Panc1 (cell line): Measurements from ENCODE around the gene B9D1. TPM values are rescaled to one million over a fixed set of nuclear protein-coding genes. Genes with fewer than 3 reads are reported as not detected.

Source experiments
- ATAC-seq: fragments of 200-7000 bp; cut with Tn5 transposase; 2 replicates; pipeline ENCODE4 v1.9.1; 2020; ENCODE audit warnings: mild to moderate bottlenecking, moderate library complexity
- BruUV-seq: library from RNA; stranded (reverse); fragments of 400-500 nt; replicated peaks from 2 replicates; lab custom pipeline; 2021; lab: Mats Ljungman, UMichigan
- CTCF ChIA-PET: fragments of 300-600 bp; sonication (Branson Sonifier 250); formaldehyde crosslinking; loops from one replicate; lab custom pipeline; 2022; ENCODE audit warnings: antibody characterized with exemption; lab: Charles Lee
- POLR2A ChIA-PET: fragments of 300-600 bp; sonication (Branson Sonifier 250); formaldehyde crosslinking; loops from one replicate; lab custom pipeline; 2022; ENCODE audit warnings: antibody characterized with exemption; lab: Charles Lee
- DNase-seq: peaks from one replicate; pipeline ENCODE4 v3.0.0-alpha.2; 2010; ENCODE audit warnings: low read depth, low spot score
- H3K27ac ChIP-seq: 2 replicates; pipeline ENCODE4 v1.5.1; 2011; ENCODE audit warnings: mild to moderate bottlenecking, low read length, inconsistent platforms
- H3K27me3 ChIP-seq: fragments of 200-500 bp; sonication (Bioruptor generic); 2 replicates; pipeline ENCODE4 v1.6.0; 2014; ENCODE audit warnings: low read length, inconsistent platforms; ENCODE audit not compliant: control insufficient read depth, insufficient read depth
- H3K36me3 ChIP-seq: fragments of 200-500 bp; sonication (Bioruptor generic); 2 replicates; pipeline ENCODE4 v1.5.1; 2014; ENCODE audit warnings: inconsistent platforms, mild to moderate bottlenecking, low read length, moderate library complexity; ENCODE audit not compliant: control insufficient read depth, insufficient read depth
- H3K4me1 ChIP-seq: 2 replicates; pipeline ENCODE4 v1.5.1; 2011; ENCODE audit warnings: inconsistent platforms, mild to moderate bottlenecking, low read length, moderate library complexity; ENCODE audit not compliant: control insufficient read depth, insufficient read depth
- H3K4me3 ChIP-seq, 2 experiments: 2 replicates each; pipeline ENCODE4 v1.5.1; 2011 to 2012; ENCODE audit warnings: low read depth in 2 of 2, low read length in 2 of 2, mild to moderate bottlenecking in 2 of 2, inconsistent platforms in 1 of 2, moderate library complexity in 1 of 2
- H3K9me3 ChIP-seq: fragments of 200-500 bp; sonication (Bioruptor generic); 2 replicates; pipeline ENCODE4 v1.5.1; 2014; ENCODE audit warnings: low read depth, mild to moderate bottlenecking, inconsistent platforms, low read length, moderate library complexity; ENCODE audit not compliant: control insufficient read depth, insufficient read depth
- CTCF ChIP-seq: fragments of 450-650 bp; IDR thresholded peaks from 2 replicates; pipeline ENCODE4 v1.5.1; 2017; ENCODE audit warnings: mild to moderate bottlenecking
- POLR2AphosphoS5 ChIP-seq: IDR thresholded peaks from 2 replicates; pipeline ENCODE4 v1.6.1; 2012; ENCODE audit warnings: mild to moderate bottlenecking, low read depth, low read length, moderate library complexity
- REST ChIP-seq, 2 experiments: IDR thresholded peaks; 2 replicates each; pipeline ENCODE4 v1.6.1; 2011 to 2012; ENCODE audit warnings: low read depth in 2 of 2, control low read depth in 1 of 2, low read length in 1 of 2, mild to moderate bottlenecking in 1 of 2, moderate library complexity in 1 of 2; ENCODE audit not compliant: insufficient read depth in 1 of 2
- SIN3A ChIP-seq: IDR thresholded peaks from 2 replicates; pipeline ENCODE4 v1.6.1; 2012; ENCODE audit warnings: low read depth, mild to moderate bottlenecking, low read length, moderate library complexity, borderline replicate concordance; ENCODE audit not compliant: insufficient read depth
- TCF7L2 ChIP-seq: IDR thresholded peaks from 2 replicates; pipeline ENCODE4 v1.6.1; 2011; ENCODE audit warnings: mild to moderate bottlenecking, low read depth, low read length, inconsistent platforms
- in situ Hi-C: cut with HindIII; loops from 2 replicates; pipeline ENCODE4 v1.10.0; 2016; ENCODE audit warnings: low sequenced_read_pairs, low pct_unique_long_range_greater_than_20kb
- intact Hi-C: fragments of 100-400 bp; cut with micrococcal nuclease; formaldehyde crosslinking; loops from one replicate; pipeline ENCODE4 v1.10.0; 2022; ENCODE audit not compliant: unreplicated experiment
- total RNA-seq: library from RNA; stranded (reverse); gene quantifications from one replicate; pipeline ENCODE4 v1.2.1, GENCODE V29; 2021; ENCODE audit not compliant: unreplicated experiment

The B9D1 gene
- total RNA-seq, 1 experiment from 2014 or later: 19.1 TPM

GRCh38 chr17:19296786-19297778 is 65.4 kb downstream of the B9D1 start:
- H3K4me3 ChIP-seq: no peak overlapping the region
- no peak for ATAC-seq
- H3K4me1 ChIP-seq: no peaks in the 10 kb centered on the region; the same call in 1 of the 2 replicates
- in situ Hi-C loops (no loop called here), intact Hi-C loops (no loop called here)
- TF ChIP-seq REST (IDR thresholded peaks at IDR 0.05; ENCODE audit: insufficient read depth in 1 of 2, low read depth in 2 of 2, low read length in 1 of 2): no peak
- TF ChIP-seq POLR2AphosphoS5: no peak
- H3K9me3 ChIP-seq: no peaks in the 10 kb centered on the region
- BruUV-seq: no TSS peak
- H3K27me3 ChIP-seq: no peaks in the 10 kb centered on the region
- H3K27ac ChIP-seq: no peak overlapping the region
- POLR2A ChIA-PET: no interaction called here
- CTCF ChIA-PET: no interaction called here
- H3K36me3 ChIP-seq: no peaks in the 10 kb centered on the region
- no peak for DNase-seq

GRCh38 chr17:19295473-19296135 is 66.9 kb downstream of the B9D1 start:
- ChIA-PET CTCF (no interaction called here), POLR2A (interaction anchor here (0.6 kb wide), 1 partner anchor 14 kb away, joined by 6 read pairs; no protein-coding TSS in a partner anchor)
- H3K36me3 ChIP-seq: no peaks in the 10 kb centered on the region
- H3K27ac ChIP-seq: no peak overlapping the region
- DNase-seq (no peak), ATAC-seq (no peak)
- BruUV-seq: no TSS peak
- no peaks in the 10 kb centered on the region for H3K27me3 ChIP-seq
- H3K4me1 ChIP-seq: no peaks in the 10 kb centered on the region; the same call in 1 of the 2 replicates
- H3K9me3 ChIP-seq: no peaks in the 10 kb centered on the region
- in situ Hi-C loops: no loop called here
- intact Hi-C loops: no loop called here
- no peak overlapping the region for H3K4me3 ChIP-seq
- TF ChIP-seq POLR2AphosphoS5 (no peak), CTCF (no peak), SIN3A (no peak), TCF7L2 (no peak), REST (IDR thresholded peaks at IDR 0.05; ENCODE audit: insufficient read depth in 1 of 2, low read depth in 2 of 2, low read length in 1 of 2) (no peak)
